Body of pancreas (tissue), 4 donors: ENCODE measurements around the gene UBXN7.

ENCODE experiments used
- CTCF ChIP-seq, 7 experiments: fragments of 450-650 bp in 4 of 7; fragments of 200-600 bp in 3 of 7; sonication (generic) in 3 of 7; IDR thresholded peaks; one replicate each; pipeline ENCODE4 v1.5.1; 2016 to 2019; ENCODE audit warnings: antibody characterized with exemption in 7 of 7
- POLR2A ChIP-seq, 3 donors: fragments of 450-650 bp; IDR thresholded peaks; one replicate each; pipeline ENCODE4 v1.6.1; 2016; ENCODE audit warnings: antibody characterized with exemption in 3 of 3, mild to moderate bottlenecking in 2 of 3

- no peak for TF ChIP-seq POLR2A (IDR thresholded peaks at IDR 0.05)
- TF ChIP-seq CTCF (IDR thresholded peaks at IDR 0.05), result no peak
These were observed 116.4 kb downstream of the UBXN7 start for GRCh38 chr3:196315821-196316220.
